Activated T-helper 2 cell treated with anti-CD3 and anti-CD28 coated beads, Interferon-gamma antibody, Interleukin-2, Interleukin-4, amounts not matched to agents 10 μg/mL and 5 μg/mL and 100 μg/mL, durations not matched to agents 14 hours and 24 hours and 36 hours (primary cell): ENCODE measurements around the gene TBC1D24. TPM values are rescaled to one million over a fixed set of nuclear protein-coding genes. Genes with fewer than 3 reads are reported as not detected.
A peak's percentile ranks its signal among the peaks of the same experiment; 100 is the strongest.

Experiments
- DNase-seq: peaks from one replicate; pipeline ENCODE4 v3.0.0; 2021; ENCODE audit warnings: low spot score
- H3K27ac Mint-ChIP-seq: one replicate; pipeline ENCODE4 v1.8.0; 2021; ENCODE audit warnings: mixed read lengths
- H3K27me3 Mint-ChIP-seq: one replicate; pipeline ENCODE4 v1.8.0; 2021; ENCODE audit warnings: low read depth, mixed read lengths
- H3K36me3 Mint-ChIP-seq: one replicate; pipeline ENCODE4 v1.8.0; 2021; ENCODE audit warnings: low read depth, mixed read lengths
- H3K4me1 Mint-ChIP-seq: one replicate; pipeline ENCODE4 v1.8.0; 2021; ENCODE audit warnings: low read depth, mixed read lengths
- H3K4me3 Mint-ChIP-seq: one replicate; pipeline ENCODE4 v1.8.0; 2021; ENCODE audit warnings: low read depth, mild to moderate bottlenecking, moderate library complexity, mixed read lengths
- H3K9me3 Mint-ChIP-seq: one replicate; pipeline ENCODE4 v1.8.0; 2021; ENCODE audit warnings: mixed read lengths
- intact Hi-C: fragments of 100-400 bp; cut with micrococcal nuclease; formaldehyde crosslinking; loops from one replicate; pipeline ENCODE4 v1.15.1; 2023
- total RNA-seq: library from RNA; stranded (reverse); gene quantifications from 2 replicates; pipeline ENCODE4 v1.2.3, GENCODE V29; 2022

Gene TBC1D24
- total RNA-seq, 1 donor from 2014 or later = 21.4 TPM

- Mint-ChIP-seq H3K27ac (no peak overlapping the region), H3K36me3 (no peaks in the 10 kb centered on the region), H3K4me1 (peaks cover 4% of the 10 kb centered on the region), H3K9me3 (no peaks in the 10 kb centered on the region), H3K27me3 (peaks cover 20% of the 10 kb centered on the region), H3K4me3 (no peak overlapping the region)
- intact Hi-C loops = no loop called here
- no peak for DNase-seq
Measured at GRCh38 chr16:2466667-2467527, 8.0 kb upstream of the TBC1D24 start.

DNA sequence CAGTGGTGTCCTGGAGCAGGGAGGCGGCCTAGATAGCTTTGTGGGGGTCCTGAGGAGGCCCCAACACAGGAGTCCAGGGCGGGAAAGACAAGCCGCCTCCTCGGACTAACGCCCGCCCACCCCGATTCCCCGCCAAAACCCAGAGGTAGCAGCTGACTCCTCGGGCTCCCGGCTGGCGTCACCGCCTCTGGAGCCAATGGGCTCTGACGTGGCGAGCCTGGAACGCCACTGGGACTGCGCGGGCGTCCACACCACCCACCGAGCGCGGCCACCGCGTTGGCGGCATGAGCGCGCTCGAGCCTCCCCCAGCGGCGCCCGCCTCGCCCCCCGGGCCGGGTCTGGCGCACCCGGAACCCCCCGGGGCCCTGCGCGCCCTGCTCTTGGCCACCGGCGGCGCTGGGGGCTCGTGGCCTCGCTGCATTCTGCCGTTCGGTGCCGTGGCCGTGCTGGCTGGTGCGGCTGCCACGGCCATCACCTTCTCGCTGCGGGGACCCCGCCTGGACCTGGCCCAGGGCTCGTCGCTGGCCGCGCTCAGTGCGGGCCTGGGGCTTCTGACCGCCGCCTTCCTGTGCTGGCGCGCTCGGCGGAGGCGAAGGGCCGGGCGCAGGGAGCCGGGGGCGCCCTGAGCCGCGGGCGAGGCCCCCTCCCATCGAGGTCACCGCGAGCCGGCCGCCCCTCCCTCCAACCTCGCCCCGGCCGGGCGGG lies 7.2 kb upstream of the TBC1D24 start:
- intact Hi-C loops = no loop called here
- DNase-seq = no peak
- Mint-ChIP-seq H3K36me3 (no peaks in the 10 kb centered on the region), H3K27me3 (peaks cover 20% of the 10 kb centered on the region), H3K4me1 (peaks cover 4% of the 10 kb centered on the region), H3K27ac (no peak overlapping the region), H3K4me3 (no peak overlapping the region), H3K9me3 (no peaks in the 10 kb centered on the region)

GRCh38 chr16:2468233-2468724 lies 6.6 kb upstream of the TBC1D24 start:
- no peaks in the 10 kb centered on the region for H3K36me3 Mint-ChIP-seq
- peak overlapping the region; percentile 21 for H3K4me3 Mint-ChIP-seq
- H3K27me3 Mint-ChIP-seq = peaks cover 25% of the 10 kb centered on the region
- no peak for DNase-seq
- intact Hi-C loops = no loop called here
- no peak overlapping the region for H3K27ac Mint-ChIP-seq
- peaks cover 6% of the 10 kb centered on the region for H3K4me1 Mint-ChIP-seq
- no peaks in the 10 kb centered on the region for H3K9me3 Mint-ChIP-seq

DNA sequence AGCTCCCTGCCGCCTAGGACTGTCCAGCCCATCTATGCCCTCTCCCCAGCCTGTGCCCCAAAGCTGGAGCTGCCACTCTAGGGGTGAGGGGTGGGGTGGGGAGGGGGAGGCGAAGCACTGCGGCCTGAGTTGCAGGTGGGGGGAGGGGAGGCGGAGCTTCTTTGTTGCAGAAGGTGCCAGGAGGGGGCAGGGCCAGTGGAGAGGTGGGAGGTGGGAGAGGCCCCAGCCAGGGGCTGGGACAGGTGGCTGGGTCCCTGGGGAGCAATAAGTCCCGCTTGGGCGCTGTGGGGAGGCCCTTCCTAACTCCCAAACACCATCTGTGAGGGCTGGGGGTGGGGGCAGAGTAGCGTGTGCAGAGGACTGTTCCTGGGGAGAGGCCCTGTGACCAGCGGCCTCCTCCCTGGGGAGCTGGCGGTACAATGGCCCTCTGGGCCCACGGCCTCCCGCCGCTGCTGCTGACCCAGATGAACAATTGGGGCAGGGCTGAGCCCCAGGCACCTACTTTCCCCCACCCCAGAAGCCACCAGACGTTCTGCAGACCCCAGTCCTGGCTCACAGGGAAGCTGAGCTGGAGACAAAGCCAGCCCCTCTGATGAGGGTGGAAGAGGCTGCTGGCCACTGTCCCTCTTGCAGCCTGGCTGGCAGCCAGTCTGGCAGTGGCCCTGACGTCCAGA lies 6.1 kb upstream of the TBC1D24 start:
- intact Hi-C loops = no loop called here
- no peaks in the 10 kb centered on the region for H3K36me3 Mint-ChIP-seq
- no peak overlapping the region for H3K4me3 Mint-ChIP-seq
- H3K9me3 Mint-ChIP-seq = no peaks in the 10 kb centered on the region
- no peak for DNase-seq
- H3K4me1 Mint-ChIP-seq = peaks cover 6% of the 10 kb centered on the region
- H3K27ac Mint-ChIP-seq = no peak overlapping the region
- peaks cover 27% of the 10 kb centered on the region for H3K27me3 Mint-ChIP-seq

DNA sequence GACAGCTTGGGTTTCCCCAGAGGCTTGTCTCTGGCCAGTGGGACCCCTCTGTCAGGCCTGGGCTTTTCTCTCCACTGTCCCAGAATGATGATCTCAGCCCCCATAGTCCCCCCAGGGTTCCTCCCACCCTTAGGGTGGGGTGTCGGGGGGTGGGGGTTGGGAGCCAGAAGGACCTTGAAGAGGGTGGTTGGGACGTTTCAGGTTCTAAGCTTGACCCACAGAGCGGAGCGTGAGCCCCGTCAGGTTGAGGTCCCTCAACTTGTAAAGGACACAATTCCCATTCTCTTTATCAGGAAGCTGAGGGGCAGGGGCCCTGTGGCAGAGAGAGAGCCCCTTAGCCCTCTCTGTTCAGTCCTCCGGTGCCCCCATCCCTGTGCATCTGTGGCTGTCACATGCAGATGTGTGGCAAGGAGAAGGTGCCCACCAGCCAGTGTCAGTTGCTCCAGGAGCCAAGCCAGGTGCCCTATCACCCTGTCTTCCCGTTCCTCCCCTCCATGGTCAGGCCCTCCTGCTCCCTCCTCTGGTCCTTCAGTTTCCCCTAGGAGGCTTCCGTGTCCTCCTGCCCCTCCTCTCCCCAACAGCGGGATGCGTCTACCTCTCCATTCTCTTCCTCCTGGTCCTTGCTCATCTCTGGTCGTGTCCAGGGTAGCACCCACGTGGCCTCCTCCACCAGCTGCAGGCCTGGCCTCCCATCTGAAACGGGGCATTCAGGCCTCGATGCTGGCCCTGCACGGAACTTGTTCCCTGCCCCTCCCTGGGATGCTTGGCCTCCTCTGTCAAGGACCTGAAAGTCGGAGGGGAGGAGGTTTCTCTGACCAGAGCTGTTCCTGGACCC lies 5.3 kb upstream of the TBC1D24 start:
- Mint-ChIP-seq H3K27me3 (peaks cover 27% of the 10 kb centered on the region), H3K4me3 (no peak overlapping the region), H3K4me1 (peaks cover 6% of the 10 kb centered on the region), H3K27ac (no peak overlapping the region), H3K9me3 (no peaks in the 10 kb centered on the region), H3K36me3 (no peaks in the 10 kb centered on the region)
- DNase-seq = no peak
- intact Hi-C loops = no loop called here

GRCh38 chr16:2470234-2470601 lies 4.7 kb upstream of the TBC1D24 start:
- H3K9me3 Mint-ChIP-seq = no peaks in the 10 kb centered on the region
- H3K27ac Mint-ChIP-seq = no peak overlapping the region
- DNase-seq = no peak
- no peaks in the 10 kb centered on the region for H3K36me3 Mint-ChIP-seq
- intact Hi-C loops = no loop called here
- H3K4me3 Mint-ChIP-seq = no peak overlapping the region
- peaks cover 6% of the 10 kb centered on the region for H3K4me1 Mint-ChIP-seq
- peaks cover 27% of the 10 kb centered on the region for H3K27me3 Mint-ChIP-seq

DNA sequence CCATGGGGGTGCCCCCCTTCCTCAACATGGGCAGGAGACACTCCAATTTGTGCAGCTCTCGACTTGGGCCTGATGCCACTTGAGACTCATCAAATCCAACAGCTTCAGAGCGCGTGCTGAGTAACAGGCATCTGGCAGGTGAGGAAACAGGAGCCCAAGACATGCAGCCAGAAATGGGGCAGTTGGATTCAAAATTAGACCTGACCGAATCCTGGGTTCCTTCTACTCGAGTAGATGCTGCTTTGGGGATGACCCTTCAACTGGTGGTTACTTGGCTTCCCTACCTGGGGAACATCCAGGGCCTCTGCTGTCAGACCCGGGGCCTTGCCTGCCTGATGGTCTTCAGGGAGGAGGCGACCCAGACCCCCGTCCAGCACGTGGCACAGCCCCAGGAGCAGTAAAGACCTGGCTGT lies 4.3 kb upstream of the TBC1D24 start:
- Mint-ChIP-seq H3K27me3 (peaks cover 27% of the 10 kb centered on the region), H3K4me3 (no peak overlapping the region), H3K9me3 (no peaks in the 10 kb centered on the region), H3K4me1 (peaks cover 6% of the 10 kb centered on the region), H3K36me3 (no peaks in the 10 kb centered on the region), H3K27ac (no peak overlapping the region)
- DNase-seq = no peak
- intact Hi-C loops = no loop called here

- DNase-seq = no peak
- Mint-ChIP-seq H3K9me3 (no peaks in the 10 kb centered on the region), H3K4me1 (peaks cover 10% of the 10 kb centered on the region), H3K4me3 (no peak within 1 kb of the TSS), H3K36me3 (no peaks in the 10 kb centered on the region), H3K27me3 (peaks cover 27% of the 10 kb centered on the region), H3K27ac (no peak within 1 kb of the TSS)
- intact Hi-C loops = no loop called here
Measured at GRCh38 chr16:2471016-2471652, 3.8 kb upstream of the TBC1D24 start, which contains the start of gene NTN3. Gene NTN3, plus strand, starts transcription at chr16:2471297. Its CDS starts 405 bp downstream, at chr16:2471702.

DNA sequence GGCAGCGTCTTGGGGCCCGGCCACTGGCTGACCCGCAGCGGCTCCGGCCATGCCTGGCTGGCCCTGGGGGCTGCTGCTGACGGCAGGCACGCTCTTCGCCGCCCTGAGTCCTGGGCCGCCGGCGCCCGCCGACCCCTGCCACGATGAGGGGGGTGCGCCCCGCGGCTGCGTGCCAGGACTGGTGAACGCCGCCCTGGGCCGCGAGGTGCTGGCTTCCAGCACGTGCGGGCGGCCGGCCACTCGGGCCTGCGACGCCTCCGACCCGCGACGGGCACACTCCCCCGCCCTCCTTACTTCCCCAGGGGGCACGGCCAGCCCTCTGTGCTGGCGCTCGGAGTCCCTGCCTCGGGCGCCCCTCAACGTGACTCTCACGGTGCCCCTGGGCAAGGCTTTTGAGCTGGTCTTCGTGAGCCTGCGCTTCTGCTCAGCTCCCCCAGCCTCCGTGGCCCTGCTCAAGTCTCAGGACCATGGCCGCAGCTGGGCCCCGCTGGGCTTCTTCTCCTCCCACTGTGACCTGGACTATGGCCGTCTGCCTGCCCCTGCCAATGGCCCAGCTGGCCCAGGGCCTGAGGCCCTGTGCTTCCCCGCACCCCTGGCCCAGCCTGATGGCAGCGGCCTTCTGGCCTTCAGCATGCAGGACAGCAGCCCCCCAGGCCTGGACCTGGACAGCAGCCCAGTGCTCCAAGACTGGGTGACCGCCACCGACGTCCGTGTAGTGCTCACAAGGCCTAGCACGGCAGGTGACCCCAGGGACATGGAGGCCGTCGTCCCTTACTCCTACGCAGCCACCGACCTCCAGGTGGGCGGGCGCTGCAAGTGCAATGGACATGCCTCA lies 3.1 kb upstream of the TBC1D24 start:
- H3K9me3 Mint-ChIP-seq = no peaks in the 10 kb centered on the region
- H3K27ac Mint-ChIP-seq = no peak overlapping the region
- DNase-seq = no peak
- no peaks in the 10 kb centered on the region for H3K36me3 Mint-ChIP-seq
- intact Hi-C loops = no loop called here
- H3K27me3 Mint-ChIP-seq = peaks cover 27% of the 10 kb centered on the region
- no peak overlapping the region for H3K4me3 Mint-ChIP-seq
- H3K4me1 Mint-ChIP-seq = peaks cover 17% of the 10 kb centered on the region

GRCh38 chr16:2472488-2472864 lies 2.5 kb upstream of the TBC1D24 start:
- Mint-ChIP-seq H3K9me3 (no peaks in the 10 kb centered on the region), H3K4me3 (peak overlapping the region; percentile 56), H3K36me3 (no peaks in the 10 kb centered on the region), H3K27ac (no peak overlapping the region), H3K27me3 (peaks cover 24% of the 10 kb centered on the region), H3K4me1 (peaks cover 18% of the 10 kb centered on the region)
- intact Hi-C loops = no loop called here
- no peak for DNase-seq

DNA sequence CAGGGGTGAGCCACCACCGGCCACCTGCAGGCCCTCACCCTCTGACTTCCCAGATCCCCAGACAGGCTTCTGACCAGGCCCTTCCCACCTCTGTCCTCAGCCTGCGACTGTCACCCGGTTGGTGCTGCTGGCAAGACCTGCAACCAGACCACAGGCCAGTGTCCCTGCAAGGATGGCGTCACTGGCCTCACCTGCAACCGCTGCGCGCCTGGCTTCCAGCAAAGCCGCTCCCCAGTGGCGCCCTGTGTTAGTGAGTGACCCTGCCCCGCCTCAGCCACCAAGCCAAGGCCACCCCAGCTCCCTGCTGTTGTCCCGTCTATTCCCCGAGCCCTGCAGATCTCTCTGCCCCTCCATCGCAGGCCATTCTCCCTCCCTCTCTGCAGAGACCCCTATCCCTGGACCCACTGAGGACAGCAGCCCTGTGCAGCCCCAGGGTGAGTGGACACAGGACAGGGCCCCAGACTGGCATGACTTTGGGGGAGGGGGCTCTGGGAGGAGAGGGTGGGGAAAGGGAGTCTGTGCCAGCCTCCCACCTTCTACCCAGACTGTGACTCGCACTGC lies 2.0 kb upstream of the TBC1D24 start:
- no peak for DNase-seq
- Mint-ChIP-seq H3K27ac (no peak overlapping the region), H3K36me3 (no peaks in the 10 kb centered on the region), H3K4me1 (peaks cover 18% of the 10 kb centered on the region), H3K27me3 (peaks cover 24% of the 10 kb centered on the region), H3K9me3 (no peaks in the 10 kb centered on the region), H3K4me3 (peak overlapping the region; percentile 70)
- intact Hi-C loops = no loop called here
